WTC11 (cell line): ENCODE results near the gene SLC7A8.

Experiments
- MXD4 ChIP-seq: fragments of 250-450 bp; sonication (Bioruptor Pico); IDR thresholded peaks from 2 replicates; pipeline ENCODE4 v1.8.0; 2021; ENCODE audit warnings: mild to moderate bottlenecking, moderate library complexity, borderline replicate concordance
- TF ChIP-seq, protein P1 (sequence below): fragments of 200-600 bp; IDR thresholded peaks from 2 replicates; pipeline ENCODE4 v1.8.0; 2022; ENCODE audit warnings: antibody characterized with exemption
- TF ChIP-seq, protein P2 (sequence below): sonication (generic); formaldehyde crosslinking; conservative IDR thresholded peaks from 2 replicates; pipeline ENCODE4 v1.8.1; 2022; ENCODE audit warnings: mild to moderate bottlenecking, missing genetic modification reagents
- TF ChIP-seq, protein P3 (sequence below): sonication (generic); formaldehyde crosslinking; IDR thresholded peaks from 2 replicates; pipeline ENCODE4 v1.8.1; 2022; ENCODE audit warnings: low read depth, missing genetic modification reagents, borderline replicate concordance

DNA sequence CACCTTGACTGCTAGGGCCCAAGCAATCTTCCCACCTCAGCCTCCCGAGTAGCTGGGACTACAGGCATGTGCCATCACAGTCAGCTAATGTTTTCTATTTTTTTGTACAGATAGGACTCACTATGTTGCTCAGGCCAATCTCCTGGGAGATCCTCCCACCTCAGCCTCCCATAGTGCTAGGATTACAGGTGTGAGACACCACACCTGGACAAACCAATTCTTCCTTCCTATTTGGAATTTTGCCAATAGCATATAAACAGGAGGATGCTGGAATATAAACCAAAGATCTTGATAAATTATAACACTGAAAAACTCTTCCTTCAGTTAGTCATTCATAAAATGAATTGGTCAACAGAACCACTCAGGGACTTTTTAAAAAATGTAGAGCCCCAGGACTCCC, 96.9 kb downstream of the SLC7A8 start:
- TF ChIP-seq, protein P1, sequence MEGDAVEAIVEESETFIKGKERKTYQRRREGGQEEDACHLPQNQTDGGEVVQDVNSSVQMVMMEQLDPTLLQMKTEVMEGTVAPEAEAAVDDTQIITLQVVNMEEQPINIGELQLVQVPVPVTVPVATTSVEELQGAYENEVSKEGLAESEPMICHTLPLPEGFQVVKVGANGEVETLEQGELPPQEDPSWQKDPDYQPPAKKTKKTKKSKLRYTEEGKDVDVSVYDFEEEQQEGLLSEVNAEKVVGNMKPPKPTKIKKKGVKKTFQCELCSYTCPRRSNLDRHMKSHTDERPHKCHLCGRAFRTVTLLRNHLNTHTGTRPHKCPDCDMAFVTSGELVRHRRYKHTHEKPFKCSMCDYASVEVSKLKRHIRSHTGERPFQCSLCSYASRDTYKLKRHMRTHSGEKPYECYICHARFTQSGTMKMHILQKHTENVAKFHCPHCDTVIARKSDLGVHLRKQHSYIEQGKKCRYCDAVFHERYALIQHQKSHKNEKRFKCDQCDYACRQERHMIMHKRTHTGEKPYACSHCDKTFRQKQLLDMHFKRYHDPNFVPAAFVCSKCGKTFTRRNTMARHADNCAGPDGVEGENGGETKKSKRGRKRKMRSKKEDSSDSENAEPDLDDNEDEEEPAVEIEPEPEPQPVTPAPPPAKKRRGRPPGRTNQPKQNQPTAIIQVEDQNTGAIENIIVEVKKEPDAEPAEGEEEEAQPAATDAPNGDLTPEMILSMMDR, result no peak
- TF ChIP-seq MXD4 (CRISPR knock-in tag), result no peak
- TF ChIP-seq, protein P2, sequence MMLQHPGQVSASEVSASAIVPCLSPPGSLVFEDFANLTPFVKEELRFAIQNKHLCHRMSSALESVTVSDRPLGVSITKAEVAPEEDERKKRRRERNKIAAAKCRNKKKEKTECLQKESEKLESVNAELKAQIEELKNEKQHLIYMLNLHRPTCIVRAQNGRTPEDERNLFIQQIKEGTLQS, result no peak
- TF ChIP-seq, protein P3, sequence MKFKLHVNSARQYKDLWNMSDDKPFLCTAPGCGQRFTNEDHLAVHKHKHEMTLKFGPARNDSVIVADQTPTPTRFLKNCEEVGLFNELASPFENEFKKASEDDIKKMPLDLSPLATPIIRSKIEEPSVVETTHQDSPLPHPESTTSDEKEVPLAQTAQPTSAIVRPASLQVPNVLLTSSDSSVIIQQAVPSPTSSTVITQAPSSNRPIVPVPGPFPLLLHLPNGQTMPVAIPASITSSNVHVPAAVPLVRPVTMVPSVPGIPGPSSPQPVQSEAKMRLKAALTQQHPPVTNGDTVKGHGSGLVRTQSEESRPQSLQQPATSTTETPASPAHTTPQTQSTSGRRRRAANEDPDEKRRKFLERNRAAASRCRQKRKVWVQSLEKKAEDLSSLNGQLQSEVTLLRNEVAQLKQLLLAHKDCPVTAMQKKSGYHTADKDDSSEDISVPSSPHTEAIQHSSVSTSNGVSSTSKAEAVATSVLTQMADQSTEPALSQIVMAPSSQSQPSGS (CRISPR knock-in tag), result no peak
